ENCODE results near the gene DAPK1.

Gene DAPK1

DNA sequence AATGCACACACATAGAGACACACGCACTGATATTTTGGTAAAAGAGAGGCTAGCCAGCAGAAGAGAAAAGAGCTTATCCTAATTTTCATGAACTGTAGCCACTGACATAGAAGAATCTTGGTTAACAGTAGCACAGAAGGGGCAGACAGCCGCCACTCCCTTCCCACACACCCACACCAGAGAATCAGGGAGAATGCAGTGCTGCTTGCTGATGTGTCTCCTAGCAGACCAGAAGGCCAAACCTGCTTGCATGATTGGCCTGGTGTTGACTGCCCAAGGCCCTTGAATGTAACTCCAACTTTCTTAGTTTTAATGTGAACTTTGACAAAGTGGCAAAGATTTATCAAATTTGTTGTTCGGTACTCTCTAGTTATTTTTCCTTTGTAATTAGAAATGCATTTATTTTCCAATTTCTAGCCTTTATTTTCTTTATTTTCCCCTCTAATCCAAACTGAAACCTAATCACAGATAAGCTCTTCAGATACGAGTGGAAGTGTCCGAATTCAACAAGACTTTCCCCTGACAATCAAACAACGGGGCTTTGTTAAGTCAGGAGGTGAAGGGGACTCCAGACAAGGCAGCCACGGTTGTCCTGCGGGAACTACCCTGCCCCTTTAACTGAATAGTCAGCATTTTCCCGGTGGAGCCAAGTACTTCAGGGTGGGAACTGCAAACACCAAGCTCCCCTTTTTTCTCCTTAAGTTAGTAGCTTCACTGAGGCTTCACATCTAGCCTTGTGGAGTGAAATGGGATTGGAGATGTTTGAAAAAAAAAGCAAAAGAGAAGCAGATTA is 146.3 kb downstream of the DAPK1 start:
- no peak for DNase-seq (ENCODE audit: low read depth in 2 of 2)

DNA sequence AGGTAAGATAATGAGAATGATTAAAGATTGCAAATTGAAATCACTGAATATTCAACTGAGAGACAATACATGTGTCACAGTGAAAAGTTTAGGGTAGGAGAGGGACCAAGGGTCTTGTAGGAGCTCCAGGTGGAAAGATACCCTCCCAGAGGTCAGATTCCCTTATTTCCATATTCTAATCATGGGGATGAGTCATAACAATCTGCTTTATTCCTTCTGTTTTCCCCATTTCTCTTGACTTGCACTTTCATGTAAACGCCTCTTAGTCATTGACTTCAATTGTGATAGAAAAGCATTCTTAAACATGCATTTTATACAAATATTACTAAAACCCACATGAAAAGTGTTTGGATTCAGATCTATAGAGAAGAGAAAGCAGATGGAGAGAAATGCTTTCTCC is 147.0 kb downstream of the DAPK1 start:
- no peak for DNase-seq (ENCODE audit: low read depth in 2 of 2)

DNA sequence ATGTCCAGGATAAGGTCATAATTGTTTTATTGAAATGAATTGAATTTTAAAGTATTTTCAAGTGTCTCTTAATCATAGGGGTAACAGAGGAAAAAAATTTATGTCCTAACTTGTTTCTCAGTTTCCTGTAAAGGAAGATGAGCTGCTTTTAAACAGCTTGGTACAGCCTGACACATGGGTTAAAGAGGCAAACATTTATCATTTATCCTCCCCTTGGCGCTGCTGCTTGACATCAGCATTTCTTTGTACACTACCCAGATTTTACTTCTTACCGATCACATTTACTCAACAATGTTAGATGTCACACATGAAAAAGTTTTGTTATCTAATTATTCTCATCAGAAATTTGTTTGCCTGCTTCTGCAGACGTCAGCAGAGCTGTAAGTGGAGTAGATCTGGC is 148.9 kb downstream of the DAPK1 start:
- no peak for DNase-seq (ENCODE audit: low read depth in 2 of 2)

DNA sequence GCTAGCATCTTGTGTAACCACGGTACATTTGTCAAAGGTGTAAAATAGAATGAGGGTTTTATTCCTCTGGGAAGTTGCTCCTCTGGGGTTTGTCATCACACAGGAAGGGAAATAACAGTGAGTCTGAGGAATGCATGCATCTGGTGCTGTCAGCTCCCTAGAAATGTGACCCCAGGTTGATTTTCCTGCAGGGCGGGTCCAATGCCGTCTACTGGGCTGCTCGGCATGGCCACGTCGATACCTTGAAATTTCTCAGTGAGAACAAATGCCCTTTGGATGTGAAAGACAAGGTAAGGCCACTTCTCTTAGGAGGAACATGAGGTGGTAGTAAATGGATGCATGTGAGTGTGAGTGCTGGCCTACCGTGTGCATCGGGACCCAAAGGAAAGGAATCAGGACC is 149.4 kb downstream of the DAPK1 start:
- DNase-seq (ENCODE audit: low read depth in 2 of 2) = no peak

DNA sequence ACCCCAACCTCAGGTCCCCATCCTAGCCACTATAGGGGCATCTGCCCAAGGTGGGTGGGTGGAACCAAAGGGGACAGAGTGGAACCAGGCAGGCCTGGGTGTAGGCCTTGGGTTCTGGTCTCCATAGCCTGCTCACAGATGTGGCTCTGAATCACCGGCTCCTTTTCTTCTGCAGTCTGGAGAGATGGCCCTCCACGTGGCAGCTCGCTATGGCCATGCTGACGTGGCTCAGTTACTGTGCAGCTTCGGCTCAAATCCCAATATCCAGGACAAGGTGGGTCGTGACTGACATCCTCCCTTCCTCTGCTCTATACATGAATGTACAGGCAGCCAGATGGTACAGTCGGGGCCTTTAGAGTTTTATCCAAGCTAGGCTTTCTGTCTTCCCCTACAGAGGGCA is 150.9 kb downstream of the DAPK1 start:
- no peak for DNase-seq (ENCODE audit: low read depth in 2 of 2)

DNA sequence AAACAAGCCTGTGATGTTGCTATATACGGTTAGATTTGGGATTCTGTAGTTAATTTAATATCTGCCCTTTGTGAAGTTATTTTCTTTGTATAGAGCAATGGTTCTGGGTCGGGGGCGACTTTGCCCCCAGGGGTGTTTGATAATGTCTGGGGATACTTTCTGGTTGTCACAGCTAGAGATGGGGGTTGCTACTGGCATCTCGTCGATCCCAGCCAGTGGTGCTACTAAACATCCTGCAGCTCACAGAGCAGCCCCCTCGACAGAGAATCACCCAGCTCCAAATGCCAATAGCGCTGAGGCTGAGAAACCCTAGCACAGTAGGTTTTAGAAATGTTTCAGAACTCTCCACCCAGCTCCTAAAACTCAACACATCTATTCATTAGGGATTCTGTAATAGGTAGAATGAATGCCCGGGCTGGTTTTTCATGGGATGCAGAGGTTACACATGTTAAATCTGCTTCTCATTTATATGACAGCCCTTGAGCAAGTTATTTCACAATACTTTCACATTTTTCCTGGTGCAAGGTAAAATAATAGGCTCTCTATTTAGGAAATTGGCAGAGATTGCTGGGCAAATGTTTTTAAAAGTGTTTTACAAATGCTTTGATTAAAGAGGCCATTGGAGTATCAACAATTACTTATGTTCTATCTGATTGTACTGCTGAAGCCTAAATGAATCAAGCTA is 153.1 kb downstream of the DAPK1 start:
- DNase-seq (ENCODE audit: low read depth in 2 of 2) = no peak

DNA sequence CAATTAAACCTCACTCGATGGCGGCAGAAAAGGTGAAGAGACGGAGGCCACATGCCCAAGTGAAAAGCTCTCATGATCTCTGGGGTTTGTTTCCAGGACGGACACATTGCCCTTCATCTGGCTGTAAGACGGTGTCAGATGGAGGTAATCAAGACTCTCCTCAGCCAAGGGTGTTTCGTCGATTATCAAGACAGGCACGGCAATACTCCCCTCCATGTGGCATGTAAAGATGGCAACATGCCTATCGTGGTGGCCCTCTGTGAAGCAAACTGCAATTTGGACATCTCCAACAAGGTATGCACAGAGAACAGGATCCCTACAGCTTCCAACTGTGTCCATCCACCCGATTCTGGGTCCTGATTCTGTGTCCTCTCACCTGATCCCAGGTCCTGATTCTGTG is 153.8 kb downstream of the DAPK1 start:
- DNase-seq (ENCODE audit: low read depth in 2 of 2) = no peak

DNA sequence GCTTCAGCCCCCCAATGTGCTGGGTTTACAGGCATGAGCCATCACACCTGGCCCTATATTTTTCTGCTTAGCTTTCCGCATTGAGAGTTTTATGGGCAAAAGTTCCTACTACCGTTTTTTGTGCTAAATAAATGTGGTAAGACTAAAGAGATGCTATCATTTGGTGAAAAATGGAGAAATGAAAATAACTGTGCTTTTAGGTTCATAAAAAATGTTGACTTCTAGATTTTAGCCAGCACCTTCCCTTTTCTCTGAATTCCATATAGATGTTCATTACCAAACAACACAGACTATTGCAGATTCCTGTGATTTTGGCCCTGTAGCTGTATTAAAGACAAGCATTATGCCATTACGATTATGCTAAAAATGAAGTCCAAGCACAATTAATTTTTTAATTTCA is 156.3 kb downstream of the DAPK1 start:
- DNase-seq (ENCODE audit: low read depth in 2 of 2) = no peak

DNA sequence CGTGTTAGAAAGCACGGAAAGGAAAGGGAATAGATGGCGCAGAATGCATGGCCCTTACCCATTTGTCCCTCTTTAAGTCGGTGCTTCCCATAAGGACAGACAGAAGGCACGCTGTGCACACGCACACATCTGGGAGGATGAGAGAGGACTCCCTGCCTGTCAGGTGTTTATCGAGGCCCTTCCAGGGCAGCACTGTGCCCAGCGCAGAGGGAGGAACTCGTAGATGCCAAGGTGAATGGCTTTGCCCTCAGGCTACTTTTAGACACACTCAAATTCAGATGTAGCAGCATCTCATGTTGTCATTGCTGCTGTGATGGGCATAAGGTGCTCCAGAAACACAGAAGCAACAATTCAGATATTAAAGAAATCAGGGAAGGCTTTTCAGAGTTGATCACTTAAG is 158.1 kb downstream of the DAPK1 start:
- DNase-seq (ENCODE audit: low read depth in 2 of 2) = no peak

DNA sequence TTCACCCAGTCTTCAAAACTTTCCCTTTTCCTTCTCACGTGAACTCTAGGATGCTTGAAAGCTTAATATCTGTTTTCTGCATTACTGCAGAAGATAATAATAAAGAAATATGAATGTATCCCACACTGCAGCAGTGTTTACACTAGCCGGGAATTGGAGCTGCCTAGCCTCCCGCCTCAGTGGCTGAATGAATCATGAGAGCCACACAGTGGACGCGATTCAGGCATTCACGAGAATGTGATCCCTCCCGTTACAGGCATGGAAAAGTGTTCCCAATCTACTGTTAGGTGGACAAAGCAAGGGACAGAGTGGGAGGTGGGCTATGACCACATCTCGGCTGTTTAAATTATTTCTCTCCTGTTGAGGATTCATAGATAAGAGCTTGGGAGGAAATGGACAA is 158.8 kb downstream of the DAPK1 start:
- no peak for DNase-seq (ENCODE audit: low read depth in 2 of 2)

DNA sequence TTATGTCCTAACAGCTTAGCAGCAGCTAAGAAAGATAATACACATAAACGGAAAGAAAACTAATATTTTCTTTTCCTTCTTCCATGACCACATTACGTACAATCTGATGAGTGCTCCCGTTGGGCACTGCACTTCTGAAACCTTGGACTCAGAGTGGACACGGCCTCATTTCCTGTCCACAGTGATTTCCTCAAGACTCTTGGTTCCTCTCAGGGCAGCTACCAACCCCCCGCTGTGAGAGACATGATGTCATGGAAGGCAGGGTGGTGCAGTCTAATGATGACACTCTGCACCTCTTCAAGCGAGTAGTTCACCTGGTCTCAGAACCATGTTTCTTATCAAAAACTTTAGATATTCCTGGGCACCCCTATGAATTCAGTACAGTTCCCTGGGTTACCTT is 159.5 kb downstream of the DAPK1 start:
- DNase-seq (ENCODE audit: low read depth in 2 of 2) = no peak

DNA sequence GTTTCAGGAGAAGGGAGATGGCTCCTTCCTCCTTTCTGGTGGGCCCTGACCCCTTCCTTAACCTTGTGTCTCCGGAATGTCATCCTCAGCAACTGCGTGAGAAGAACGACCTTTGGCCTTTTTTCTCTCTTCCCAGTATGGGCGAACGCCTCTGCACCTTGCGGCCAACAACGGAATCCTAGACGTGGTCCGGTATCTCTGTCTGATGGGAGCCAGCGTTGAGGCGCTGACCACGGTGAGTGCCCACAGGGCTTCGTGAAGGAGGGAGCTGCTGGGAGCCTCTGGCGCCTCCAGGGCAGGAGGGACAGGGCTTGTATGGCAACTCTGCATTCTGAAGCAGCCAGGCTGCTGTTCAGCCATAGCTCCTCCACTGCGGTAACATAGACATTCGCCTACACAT is 160.2 kb downstream of the DAPK1 start:
- no peak for DNase-seq (ENCODE audit: low read depth in 2 of 2)

DNA sequence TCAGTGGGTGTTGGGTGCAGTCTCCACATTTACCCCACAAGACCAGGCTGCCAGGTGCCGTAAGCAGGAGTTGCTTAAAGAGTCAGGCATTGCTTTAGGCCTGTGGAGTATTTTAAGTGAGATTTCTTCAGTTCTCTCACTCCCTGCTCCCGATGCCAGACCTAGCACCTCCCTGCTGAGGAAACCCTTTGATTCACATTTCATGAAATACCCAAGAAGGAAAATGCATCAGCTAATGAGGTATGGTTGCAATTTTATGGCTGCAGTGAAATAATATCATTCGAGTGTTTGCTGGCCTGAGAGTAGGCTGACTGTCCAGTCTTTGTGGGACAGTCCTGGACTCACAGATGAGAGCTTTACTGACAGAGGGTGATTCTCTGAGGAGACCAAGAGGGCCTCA is 160.8 kb downstream of the DAPK1 start:
- no peak for DNase-seq (ENCODE audit: low read depth in 2 of 2)

DNA sequence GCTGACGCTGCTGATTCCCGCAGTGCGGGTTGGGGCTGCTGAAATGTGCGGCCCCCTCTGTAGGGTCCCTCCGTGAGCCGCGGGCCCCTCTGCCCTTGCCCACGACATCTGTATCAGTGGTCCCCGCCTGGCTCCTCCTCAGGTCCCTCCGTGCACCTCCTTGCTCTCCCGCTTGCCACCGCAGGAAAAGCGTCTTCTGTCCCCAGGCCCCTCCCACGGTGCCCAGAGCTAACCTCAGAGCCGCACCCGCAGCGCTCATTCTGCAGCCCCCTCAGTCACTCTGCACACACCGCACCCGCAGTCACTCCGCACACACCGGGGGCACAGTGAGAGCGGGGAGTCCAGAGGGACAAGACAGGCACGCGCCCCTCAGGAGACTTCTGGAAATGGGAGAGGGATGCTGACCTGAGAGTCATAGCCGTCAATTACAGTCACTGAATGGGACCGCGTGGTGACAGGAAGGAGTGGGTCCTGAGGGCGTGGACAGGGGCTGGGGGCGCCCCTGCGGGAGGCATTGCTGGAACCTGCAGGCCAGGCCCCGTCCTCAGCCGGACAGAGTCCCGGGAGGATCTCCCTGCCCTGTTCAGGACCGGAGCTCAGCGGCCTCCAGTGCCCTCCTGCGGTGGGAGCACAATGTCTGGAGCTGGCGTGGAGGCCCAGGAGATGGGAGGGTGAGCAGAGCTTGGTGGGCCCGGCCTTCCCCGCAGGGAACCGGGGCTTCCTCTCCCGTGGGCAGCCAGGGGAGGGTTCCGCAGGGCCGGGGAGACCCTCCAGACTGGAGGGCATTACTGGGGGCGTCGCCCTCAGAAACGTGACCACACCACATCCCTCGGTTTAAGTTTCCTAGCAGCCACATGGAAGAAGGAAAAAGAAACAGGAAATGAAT is 162.1 kb downstream of the DAPK1 start:
- DNase-seq (ENCODE audit: low read depth in 2 of 2) = no peak

DNA sequence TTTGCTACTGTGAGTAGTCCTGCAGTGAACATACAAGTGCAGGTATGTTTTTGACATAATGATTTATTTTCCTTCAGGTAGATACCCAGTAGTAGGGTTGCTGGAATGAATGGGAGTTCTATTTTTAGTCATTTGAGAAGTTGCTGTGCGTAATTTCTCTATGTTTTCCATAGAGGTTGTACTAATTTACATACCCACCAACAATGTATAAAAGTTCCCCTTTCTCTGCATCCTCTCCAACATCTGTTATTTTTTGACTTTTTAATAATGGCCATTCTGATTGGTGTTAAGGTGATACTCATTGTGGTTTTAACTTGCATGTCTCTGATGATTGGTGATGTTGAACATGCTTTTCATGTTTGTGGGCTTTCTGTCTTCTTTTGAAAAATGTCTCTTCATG is 163.6 kb downstream of the DAPK1 start:
- no peak for DNase-seq (ENCODE audit: low read depth in 2 of 2)

DNA sequence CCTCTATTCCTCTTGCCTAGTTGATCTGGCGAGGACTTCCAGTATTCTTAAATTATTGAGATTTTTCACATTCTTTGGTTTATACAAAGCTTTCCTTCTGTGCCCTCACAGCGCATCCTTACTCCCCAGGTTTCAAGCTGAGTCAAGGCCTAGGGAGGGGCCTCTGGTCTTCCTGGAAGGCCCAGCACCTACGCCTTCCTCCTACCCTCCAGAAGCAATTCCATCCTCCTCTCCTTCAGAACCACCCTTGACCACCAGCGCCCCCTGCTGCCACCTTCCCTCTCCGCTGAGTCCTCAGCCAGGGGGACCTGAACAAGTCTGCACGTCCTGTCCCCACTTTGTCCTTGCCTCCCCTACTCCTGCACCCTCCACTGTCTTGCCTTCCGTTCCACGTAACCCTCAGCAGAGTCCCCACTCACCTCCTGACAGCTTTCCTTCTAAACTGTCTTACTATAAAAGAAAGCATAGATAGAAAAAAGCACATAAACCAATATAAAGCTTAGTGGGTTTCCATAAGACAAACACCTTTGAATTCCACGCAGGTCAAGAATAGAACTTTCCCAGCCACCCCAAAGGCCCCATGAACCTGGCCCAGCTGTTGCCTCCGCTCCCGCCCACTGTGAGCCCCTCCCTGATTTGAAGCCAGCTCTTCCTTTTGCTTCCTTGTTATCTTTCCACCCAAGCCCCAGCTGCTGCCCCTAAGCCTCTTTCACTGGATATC is 165.3 kb downstream of the DAPK1 start:
- DNase-seq (ENCODE audit: low read depth in 2 of 2) = no peak

DNA sequence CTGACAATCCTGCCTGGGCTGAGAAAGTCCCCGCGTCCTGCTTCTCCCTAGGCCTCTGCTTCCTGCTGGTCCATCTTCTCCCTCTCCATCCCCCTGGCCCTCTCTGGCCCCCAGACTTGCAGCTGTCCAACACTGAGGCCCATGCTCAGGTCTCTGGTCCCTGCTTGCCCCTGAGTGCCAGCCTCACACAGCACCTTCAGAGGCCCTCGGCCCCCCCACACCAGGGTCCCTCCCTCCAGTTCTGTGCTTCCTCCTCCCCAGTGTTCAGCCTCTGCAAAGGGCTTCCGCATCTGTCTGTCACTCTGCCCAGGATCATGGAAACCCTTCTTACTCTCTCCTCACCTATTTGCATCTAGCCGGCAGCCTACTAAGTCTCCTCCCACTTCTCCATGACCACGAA is 165.9 kb downstream of the DAPK1 start:
- no peak for DNase-seq (ENCODE audit: low read depth in 2 of 2)

DNA sequence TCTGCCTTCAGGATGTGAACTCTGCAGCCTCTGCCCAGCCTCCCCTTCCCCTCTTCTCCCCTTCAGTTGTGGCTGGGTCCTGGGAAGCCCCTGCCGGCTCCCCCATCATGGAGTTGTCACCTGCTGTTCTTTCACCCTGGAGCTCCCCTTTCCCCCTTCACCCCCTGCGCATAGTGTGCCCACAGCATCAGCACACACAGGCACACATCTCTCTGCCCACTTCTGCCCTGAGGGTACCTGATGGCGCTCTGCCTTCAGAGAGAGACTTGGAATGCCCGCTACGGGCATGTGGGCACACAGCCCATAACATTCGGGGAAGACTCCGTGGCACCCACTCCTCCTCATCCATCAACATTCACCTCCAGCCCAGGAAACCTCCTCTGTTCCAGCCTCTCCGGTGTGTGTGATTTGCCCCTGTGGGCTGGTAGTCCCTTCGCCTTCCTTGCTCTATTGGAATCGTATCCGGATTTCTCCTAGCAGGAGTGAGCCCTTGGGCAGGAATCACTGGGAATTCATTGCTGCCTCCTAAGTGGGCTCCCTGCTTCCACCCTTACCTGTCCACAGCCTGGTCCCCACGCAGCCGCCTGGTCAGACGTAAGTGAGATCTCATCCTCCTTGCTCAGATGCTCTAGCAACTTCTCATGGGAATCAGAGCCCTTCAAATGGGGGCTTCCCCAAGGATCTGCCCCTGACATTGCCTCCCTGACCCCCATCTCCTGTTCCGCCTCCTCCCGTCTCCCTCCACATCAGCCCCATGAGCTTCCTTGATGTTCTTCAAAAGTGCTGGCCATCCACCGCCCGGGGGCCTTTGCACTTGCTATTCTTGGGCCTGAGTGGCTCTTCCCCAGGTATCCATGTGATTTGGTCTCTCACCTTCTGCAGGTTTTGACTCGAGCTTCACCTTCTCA is 166.7 kb downstream of the DAPK1 start:
- DNase-seq (ENCODE audit: low read depth in 2 of 2) = no peak

DNA sequence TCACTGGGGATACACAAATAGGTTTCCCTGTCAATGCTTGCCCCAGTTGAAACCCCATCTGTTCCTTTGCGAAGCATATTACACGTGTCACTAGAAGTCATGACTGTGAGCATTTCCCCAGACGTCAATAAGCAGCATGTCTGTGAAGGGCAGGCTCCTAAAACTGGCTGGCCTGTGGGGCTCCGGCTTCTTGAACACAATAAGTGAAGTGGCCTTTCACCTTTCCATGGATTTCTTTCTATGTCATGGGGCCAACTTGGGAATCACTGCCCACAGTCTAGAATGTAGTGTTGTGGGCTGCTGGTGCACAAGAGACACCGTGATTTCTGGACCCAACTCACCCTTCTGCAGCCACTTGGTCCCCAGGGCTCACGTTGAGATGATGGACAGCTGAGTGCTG is 167.8 kb downstream of the DAPK1 start:
- no peak for DNase-seq (ENCODE audit: low read depth in 2 of 2)

DNA sequence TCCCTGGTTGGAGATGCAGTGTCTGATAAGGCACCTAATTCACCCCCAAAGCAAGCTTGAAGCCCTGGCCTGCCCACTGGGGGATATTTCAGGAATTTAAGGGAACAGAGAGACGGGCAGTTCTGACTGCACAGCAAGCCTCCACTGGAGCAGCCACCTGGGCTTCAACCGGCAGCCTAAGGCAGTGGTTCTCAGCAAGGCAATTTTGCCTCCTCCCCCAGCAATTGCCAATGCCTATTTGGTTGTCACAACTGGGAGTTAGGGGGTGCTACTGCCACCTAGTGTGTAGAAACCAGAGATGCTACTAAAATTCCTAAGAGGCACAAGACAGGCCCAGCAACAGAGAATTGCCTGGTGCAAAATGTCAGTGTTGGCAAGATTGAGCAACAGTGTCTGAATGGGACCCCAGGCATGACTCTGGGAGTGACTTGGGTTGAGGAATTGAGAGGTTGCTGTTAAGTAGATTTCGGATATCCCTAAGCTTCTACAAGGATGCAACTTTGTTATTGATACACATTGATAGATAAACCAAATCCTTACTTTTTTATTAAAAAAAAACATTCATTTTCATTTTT is 169.6 kb downstream of the DAPK1 start:
- no peak for DNase-seq (ENCODE audit: low read depth in 2 of 2)

DNA sequence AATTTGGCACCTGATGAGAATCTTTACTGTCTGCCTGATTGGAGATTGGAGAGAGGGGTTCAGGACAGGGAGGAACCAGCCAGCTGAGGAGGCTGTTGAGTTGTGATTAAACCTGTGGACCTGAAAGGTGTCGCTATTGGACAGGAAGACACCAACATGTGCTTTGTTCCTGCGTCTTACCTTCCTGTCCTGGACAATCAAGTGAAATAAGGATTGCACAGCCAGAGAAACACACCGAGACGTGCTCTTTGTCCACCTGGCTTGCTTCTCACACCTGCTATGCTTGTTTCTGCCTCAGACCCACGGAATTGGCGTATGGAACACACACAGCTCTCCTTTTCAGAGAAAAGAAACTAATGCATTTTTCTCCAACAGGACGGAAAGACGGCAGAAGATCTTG is 170.6 kb downstream of the DAPK1 start:
- DNase-seq (ENCODE audit: low read depth in 2 of 2) = no peak
